Adrenal gland (tissue), 12 donors: ENCODE measurements around the gene UBE2M. TPM values are rescaled to one million over a fixed set of nuclear protein-coding genes. Genes with fewer than 3 reads are reported as not detected.
A peak's percentile ranks its signal among the peaks of the same experiment; 100 is the strongest.

ENCODE experiments used
- DNase-seq, 7 donors: peaks; one replicate each; pipeline ENCODE4 v3.0.0-alpha.2; 2019 to 2020
- H3K27ac ChIP-seq, 5 donors: fragments of 200-600 bp; sonication (generic) in 4 of 5; 1 replicate in 3 of 5; 2 replicates in 2 of 5; pipeline versions ENCODE4 v1.5.1 to v1.8.0; 2016 to 2020; ENCODE audit warnings: mild to moderate bottlenecking in 1 of 5
- H3K27me3 ChIP-seq: fragments of 200-600 bp; 2 replicates; pipeline ENCODE4 v1.8.0; 2021
- H3K36me3 ChIP-seq, 2 donors: fragments of 200-600 bp; replicated peaks in 1 of 2; 1 replicate in 1 of 2; 2 replicates in 1 of 2; pipeline versions ENCODE4 v1.5.1 to v1.8.0; 2018 to 2022
- H3K4me1 ChIP-seq, 2 donors: fragments of 200-600 bp; replicated peaks in 1 of 2; 1 replicate in 1 of 2; 2 replicates in 1 of 2; pipeline versions ENCODE4 v1.5.1 to v1.8.0; 2018 to 2021
- H3K4me3 ChIP-seq, 4 donors: fragments of 200-600 bp; sonication (generic) in 3 of 4; one replicate each; pipeline ENCODE4 v1.5.1; 2016 to 2018
- H3K9me3 ChIP-seq, 3 donors: fragments of 200-600 bp; sonication (generic) in 1 of 3; replicated peaks in 1 of 3; 1 replicate in 2 of 3; 2 replicates in 1 of 3; pipeline versions ENCODE4 v1.5.1 to v1.8.0; 2016 to 2021
- CTCF ChIP-seq, 6 experiments: fragments of 450-650 bp in 4 of 6; fragments of 200-600 bp in 2 of 6; sonication (generic) in 1 of 6; IDR thresholded peaks; 1 replicate in 5 of 6; 2 replicates in 1 of 6; pipeline versions ENCODE4 v1.5.1 to v1.8.0; 2016 to 2021; ENCODE audit warnings: antibody characterized with exemption in 6 of 6, mild to moderate bottlenecking in 2 of 6, moderate library complexity in 1 of 6
- POLR2A ChIP-seq, 2 donors: fragments of 450-650 bp; IDR thresholded peaks; one replicate each; pipeline ENCODE4 v1.6.1; 2017; ENCODE audit warnings: antibody characterized with exemption in 2 of 2, mild to moderate bottlenecking in 2 of 2, moderate library complexity in 1 of 2
- WGBS, 4 donors: extraction: QIAGEN DNeasy Blood & Tissue Kit in 2 of 4; methylation state at CpG; one replicate each; pipeline versions ENCODE4 v1.1.5 to v1.1.7; 2013 to 2017; 5-methylcytosine and 5-hydroxymethylcytosine counted together
- intact Hi-C, 2 donors: fragments of 100-400 bp; cut with DNase I; formaldehyde crosslinking; loops; one replicate each; pipeline versions ENCODE4 v1.14.1 to v1.15.0; 2022 to 2023
- polyA plus RNA-seq, 3 donors: library from polyadenylated mRNA; stranded (reverse); fragments of 200-250 nt in 2 of 3; fragments of 350-450 nt in 1 of 3; fragmentation: Illumina TruSeq in 1 of 3; extraction: RNeasy Lipid Tissue Mini Kit (QIAGEN cat#74804) in 1 of 3; gene quantifications; one replicate each; pipeline ENCODE4 v1.2.3, GENCODE V29; 2013 to 2014
- total RNA-seq, 9 donors: library from RNA; depleted of rRNA in 4 of 9; stranded (reverse); fragments of >200 nt in 4 of 9; fragments of 120-200 nt in 1 of 9; fragmentation: NEBNext Ultra II Directional in 1 of 9; extraction: Animal tissue kit (Norgen Biotek cat#: 25700) in 1 of 9; gene quantifications; one replicate each; pipeline versions ENCODE4 v1.1.0 to v1.2.4, GENCODE V29; 2013 to 2023
- donor health status: healthy with polysubstance abuse.
- donor health status: Bipolar disorder and iron deficiency.
- donor health status: DM: yes; HTN: yes; CAD: no.
- donor health status: DM: no; HTN: no; CAD: no.
- donor health status: DM: no; HTN: no; CAD: no.
- donor health status: DM: yes; HTN: yes; CAD: no.

Gene UBE2M
- total and polyA plus RNA-seq, 12 donors, result 19.9 to 193 (median 66.4) TPM

GRCh38 chr19:58572026-58572817, 13.8 kb upstream of the UBE2M start:
- intact Hi-C loops, result no loop called here
- H3K4me3 ChIP-seq, result peak overlapping the region in 2 of 4 donors; percentile 62 to 64

GRCh38 chr19:58571575-58571947, 13.2 kb upstream of the UBE2M start:
- no peaks in the 10 kb centered on the region for H3K9me3 ChIP-seq
- H3K27ac ChIP-seq, result no peak overlapping the region
- H3K36me3 ChIP-seq, result peaks cover 0 to 33% of the 10 kb centered on the region in 2 donors
- DNase-seq, result peak in 6 of 7 donors; percentile 10 to 60 (median 26)
- no peak for TF ChIP-seq POLR2A (IDR thresholded peaks at IDR 0.05)
- no peak for TF ChIP-seq CTCF (IDR thresholded peaks at IDR 0.05)
- intact Hi-C loops, result no loop called here
- H3K27me3 ChIP-seq, result no peaks in the 10 kb centered on the region
- peaks cover 15 to 20% of the 10 kb centered on the region in 2 donors for H3K4me1 ChIP-seq
- WGBS, 4 donors, result 96 to 99% (median 98%) methylated on average over 8 of the region's 8 CpGs
- no peak overlapping the region for H3K4me3 ChIP-seq

More at GRCh38 chr19:58572026-58572817, 13.8 kb upstream of the UBE2M start:
- H3K27ac ChIP-seq, result peak overlapping the region in 4 of 5 donors; percentile 82 to 98 (median 94)
- H3K9me3 ChIP-seq, result no peaks in the 10 kb centered on the region
- peak in 1 of 7 donors; percentile 32 for DNase-seq
- H3K27me3 ChIP-seq, result no peaks in the 10 kb centered on the region
- H3K4me1 ChIP-seq, result peaks cover 17 to 26% of the 10 kb centered on the region in 2 donors
- H3K36me3 ChIP-seq, result peaks cover 0 to 30% of the 10 kb centered on the region in 2 donors
- TF ChIP-seq CTCF (IDR thresholded peaks at IDR 0.05), result no peak
- TF ChIP-seq POLR2A (IDR thresholded peaks at IDR 0.05), result no peak
- WGBS, 4 donors, result 36 to 69% (median 45%) methylated on average over 17 to 24 of the region's 24 CpGs

GRCh38 chr19:58570770-58571574, 12.6 kb upstream of the UBE2M start:
- Histone ChIP-seq H3K4me3 (no peak overlapping the region), H3K9me3 (no peaks in the 10 kb centered on the region), H3K36me3 (peaks cover 0 to 33% of the 10 kb centered on the region in 2 donors), H3K4me1 (peaks cover 9 to 19% of the 10 kb centered on the region in 2 donors), H3K27ac (no peak overlapping the region), H3K27me3 (no peaks in the 10 kb centered on the region)
- intact Hi-C loops, result no loop called here
- TF ChIP-seq CTCF (IDR thresholded peaks at IDR 0.05) (no peak), POLR2A (IDR thresholded peaks at IDR 0.05) (no peak)
- 89 to 92% (median 90%) methylated on average over 5 to 25 of the region's 25 CpGs for WGBS, 4 donors
- DNase-seq, result peak in 6 of 7 donors; percentile 13 to 61 (median 33)
